ENCODE data around the gene OR2Z1. TPM values are rescaled to one million over a fixed set of nuclear protein-coding genes. Genes with fewer than 3 reads are reported as not detected.

The OR2Z1 gene
- total RNA-seq, 1 experiment from 2014 or later, result not detected

DNA sequence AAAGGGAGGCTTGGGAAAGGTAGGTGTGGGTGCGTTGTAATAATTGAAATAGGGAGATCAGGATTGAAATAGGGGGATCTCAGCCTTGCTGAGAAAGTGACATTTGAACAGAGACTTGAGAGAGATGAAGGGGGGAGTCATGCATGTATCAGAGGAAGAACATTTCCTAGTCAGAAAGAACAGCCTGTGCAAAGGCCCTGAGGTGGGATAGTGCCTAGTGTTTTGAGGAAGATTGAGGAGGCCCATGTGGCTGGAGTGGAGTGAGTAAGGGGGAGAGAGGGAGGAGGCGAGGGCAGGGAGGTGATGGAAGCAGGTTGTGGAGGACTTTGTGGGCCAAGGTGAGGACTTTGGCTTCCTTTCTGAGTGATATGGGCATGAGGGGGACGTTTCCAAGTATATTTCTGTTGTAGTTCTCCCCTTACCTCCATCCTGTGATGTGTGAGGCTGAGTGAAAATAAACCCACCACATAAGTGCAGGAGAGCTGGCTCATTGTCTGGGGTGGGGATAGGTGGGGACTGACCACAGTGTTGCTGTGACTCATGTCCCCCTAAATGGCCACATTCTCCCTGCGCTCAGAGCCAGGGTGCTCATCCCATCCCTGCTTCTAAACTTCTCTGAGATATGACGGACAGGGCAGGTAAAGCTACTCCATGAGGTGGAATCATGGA, 40.6 kb upstream of the OR2Z1 start:
- H3K4me3 Mint-ChIP-seq (ENCODE audit: low read depth, unreplicated experiment), result no peak overlapping the region
- peaks cover 15% of the 10 kb centered on the region for H3K9me3 Mint-ChIP-seq (ENCODE audit: low read depth, unreplicated experiment)
- DNase-seq, result no peak
- TF ChIP-seq, protein P1, sequence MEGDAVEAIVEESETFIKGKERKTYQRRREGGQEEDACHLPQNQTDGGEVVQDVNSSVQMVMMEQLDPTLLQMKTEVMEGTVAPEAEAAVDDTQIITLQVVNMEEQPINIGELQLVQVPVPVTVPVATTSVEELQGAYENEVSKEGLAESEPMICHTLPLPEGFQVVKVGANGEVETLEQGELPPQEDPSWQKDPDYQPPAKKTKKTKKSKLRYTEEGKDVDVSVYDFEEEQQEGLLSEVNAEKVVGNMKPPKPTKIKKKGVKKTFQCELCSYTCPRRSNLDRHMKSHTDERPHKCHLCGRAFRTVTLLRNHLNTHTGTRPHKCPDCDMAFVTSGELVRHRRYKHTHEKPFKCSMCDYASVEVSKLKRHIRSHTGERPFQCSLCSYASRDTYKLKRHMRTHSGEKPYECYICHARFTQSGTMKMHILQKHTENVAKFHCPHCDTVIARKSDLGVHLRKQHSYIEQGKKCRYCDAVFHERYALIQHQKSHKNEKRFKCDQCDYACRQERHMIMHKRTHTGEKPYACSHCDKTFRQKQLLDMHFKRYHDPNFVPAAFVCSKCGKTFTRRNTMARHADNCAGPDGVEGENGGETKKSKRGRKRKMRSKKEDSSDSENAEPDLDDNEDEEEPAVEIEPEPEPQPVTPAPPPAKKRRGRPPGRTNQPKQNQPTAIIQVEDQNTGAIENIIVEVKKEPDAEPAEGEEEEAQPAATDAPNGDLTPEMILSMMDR (IDR thresholded peaks at IDR 0.05; ENCODE audit: unreplicated experiment), result no peak
- no peak overlapping the region for H3K27ac Mint-ChIP-seq (ENCODE audit: unreplicated experiment)
- no peaks in the 10 kb centered on the region for H3K4me1 Mint-ChIP-seq (ENCODE audit: low read depth, unreplicated experiment)
- peaks cover 7% of the 10 kb centered on the region for H3K27me3 Mint-ChIP-seq (ENCODE audit: unreplicated experiment)
- CTCF ChIA-PET, result no interaction called here
- BruUV-seq (replicated peaks), result no TSS peak
- intact Hi-C loops (cut with micrococcal nuclease; ENCODE audit: unreplicated experiment), result no loop called here
- no peaks in the 10 kb centered on the region for H3K36me3 Mint-ChIP-seq (ENCODE audit: insufficient read depth, unreplicated experiment)

DNA sequence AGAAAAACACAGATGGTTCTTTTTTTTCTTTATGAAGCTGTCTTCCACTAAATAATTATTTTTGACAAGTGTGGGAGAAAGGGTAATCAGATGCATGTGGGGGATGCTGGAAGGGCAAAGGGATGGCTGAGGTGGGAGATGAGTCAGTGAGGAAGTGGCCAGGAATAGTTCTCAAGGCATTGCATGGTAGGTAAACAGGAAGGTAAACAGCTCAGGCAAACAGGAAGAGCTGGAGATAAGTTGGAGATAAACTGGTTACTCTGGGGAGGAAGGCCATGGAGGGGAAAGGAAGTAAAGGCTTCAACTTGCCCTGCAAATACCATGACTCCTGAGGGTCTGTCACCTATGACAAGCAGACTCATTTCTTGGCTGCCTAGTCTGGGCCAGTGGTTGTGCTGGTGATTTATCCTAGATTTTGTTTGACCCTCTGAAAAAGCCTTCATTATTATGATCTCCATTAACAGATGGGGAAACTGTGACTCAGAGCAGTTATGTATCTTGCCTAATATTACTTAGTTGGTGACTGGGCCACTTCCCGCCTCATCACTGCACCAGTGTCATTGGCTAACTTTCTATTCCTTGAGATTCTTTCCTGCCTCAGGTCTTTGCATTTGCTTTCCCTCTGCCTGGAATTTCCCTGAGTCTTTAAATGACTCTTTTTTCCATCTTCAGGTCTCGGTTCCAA, 39.9 kb upstream of the OR2Z1 start:
- no peak for DNase-seq
- CTCF ChIA-PET, result no interaction called here
- H3K36me3 Mint-ChIP-seq (ENCODE audit: insufficient read depth, unreplicated experiment), result no peaks in the 10 kb centered on the region
- no TSS peak for BruUV-seq (replicated peaks)
- H3K27ac Mint-ChIP-seq (ENCODE audit: unreplicated experiment), result no peak overlapping the region
- H3K4me3 Mint-ChIP-seq (ENCODE audit: low read depth, unreplicated experiment), result no peak overlapping the region
- TF ChIP-seq, protein P1 (IDR thresholded peaks at IDR 0.05; ENCODE audit: unreplicated experiment), result no peak
- intact Hi-C loops (cut with micrococcal nuclease; ENCODE audit: unreplicated experiment), result no loop called here
- no peaks in the 10 kb centered on the region for H3K4me1 Mint-ChIP-seq (ENCODE audit: low read depth, unreplicated experiment)
- peaks cover 13% of the 10 kb centered on the region for H3K9me3 Mint-ChIP-seq (ENCODE audit: low read depth, unreplicated experiment)
- H3K27me3 Mint-ChIP-seq (ENCODE audit: unreplicated experiment), result peaks cover under 1% of the 10 kb centered on the region

DNA sequence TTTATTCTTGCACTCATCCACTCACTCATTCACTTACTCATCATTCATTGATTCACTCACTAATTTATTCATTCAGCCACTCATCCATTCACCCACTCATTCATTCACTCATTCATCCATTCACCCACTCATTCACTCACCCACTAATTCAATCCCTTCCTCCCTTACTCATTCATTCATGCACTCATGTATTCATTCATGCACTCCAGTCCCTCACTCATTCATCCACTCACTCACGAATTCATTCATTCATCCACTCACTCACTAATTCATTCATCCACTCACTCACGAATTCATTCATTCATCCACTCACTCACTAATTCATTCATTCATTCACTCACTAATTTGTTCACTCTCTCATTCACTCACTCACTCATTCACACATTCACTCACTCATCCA, 39.0 kb upstream of the OR2Z1 start:
- no TSS peak for BruUV-seq (replicated peaks)

DNA sequence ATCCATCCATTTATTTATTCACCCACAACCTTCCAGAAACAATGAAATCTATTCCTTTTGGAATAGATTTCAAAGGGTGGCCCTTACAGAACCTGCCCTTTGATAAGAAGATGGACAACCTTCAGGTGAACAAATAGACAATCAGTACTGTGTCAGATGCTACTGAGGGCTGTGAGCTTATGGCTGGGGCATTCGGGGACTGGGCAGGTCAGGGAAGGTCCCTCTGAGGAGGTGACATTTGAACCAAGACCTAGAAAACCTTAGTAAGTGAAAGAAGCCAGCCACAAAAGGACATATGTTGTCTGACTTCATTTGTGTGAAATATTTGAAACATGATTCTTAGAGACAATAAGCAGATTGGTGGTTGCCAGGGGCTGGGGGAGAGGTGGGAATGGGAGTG, 38.5 kb upstream of the OR2Z1 start:
- H3K9me3 Mint-ChIP-seq (ENCODE audit: low read depth, unreplicated experiment), result peaks cover 11% of the 10 kb centered on the region
- intact Hi-C loops (cut with micrococcal nuclease; ENCODE audit: unreplicated experiment), result no loop called here
- H3K4me1 Mint-ChIP-seq (ENCODE audit: low read depth, unreplicated experiment), result no peaks in the 10 kb centered on the region
- BruUV-seq (replicated peaks), result no TSS peak
- CTCF ChIA-PET, result no interaction called here
- no peaks in the 10 kb centered on the region for H3K27me3 Mint-ChIP-seq (ENCODE audit: unreplicated experiment)
- no peak for DNase-seq
- no peak overlapping the region for H3K4me3 Mint-ChIP-seq (ENCODE audit: low read depth, unreplicated experiment)
- H3K36me3 Mint-ChIP-seq (ENCODE audit: insufficient read depth, unreplicated experiment), result no peaks in the 10 kb centered on the region
- no peak overlapping the region for H3K27ac Mint-ChIP-seq (ENCODE audit: unreplicated experiment)
- TF ChIP-seq, protein P1 (IDR thresholded peaks at IDR 0.05; ENCODE audit: unreplicated experiment), result no peak

More for the DNA sequence above, 39.0 kb upstream of the OR2Z1 start:
- H3K27ac Mint-ChIP-seq (ENCODE audit: unreplicated experiment), result no peak overlapping the region
- DNase-seq, result no peak
- CTCF ChIA-PET, result no interaction called here
- TF ChIP-seq, protein P1 (IDR thresholded peaks at IDR 0.05; ENCODE audit: unreplicated experiment), result no peak
- H3K27me3 Mint-ChIP-seq (ENCODE audit: unreplicated experiment), result no peaks in the 10 kb centered on the region
- no peaks in the 10 kb centered on the region for H3K4me1 Mint-ChIP-seq (ENCODE audit: low read depth, unreplicated experiment)
- H3K36me3 Mint-ChIP-seq (ENCODE audit: insufficient read depth, unreplicated experiment), result no peaks in the 10 kb centered on the region
- intact Hi-C loops (cut with micrococcal nuclease; ENCODE audit: unreplicated experiment), result no loop called here
- H3K9me3 Mint-ChIP-seq (ENCODE audit: low read depth, unreplicated experiment), result peaks cover 13% of the 10 kb centered on the region
- H3K4me3 Mint-ChIP-seq (ENCODE audit: low read depth, unreplicated experiment), result no peak overlapping the region
